ENCODE data around the gene DNAJC15. TPM values are rescaled to one million over a fixed set of nuclear protein-coding genes. Genes with fewer than 3 reads are reported as not detected.

Gene DNAJC15
- total RNA-seq, 1 experiment from 2014 or later = 20.3 TPM

GRCh38 chr13:43061496-43062280 is 38.3 kb downstream of the DNAJC15 start:
- DNase-seq (ENCODE audit: low read depth, low spot score) (no peak), ATAC-seq (no peak)
- in situ Hi-C loops (cut with HindIII; ENCODE audit: low pct_unique_long_range_greater_than_20kb, low sequenced_read_pairs) = no loop called here
- Histone ChIP-seq H3K27me3 (ENCODE audit: control insufficient read depth, insufficient read depth, low read length) (no peaks in the 10 kb centered on the region), H3K4me1 (ENCODE audit: control insufficient read depth, insufficient read depth, low read length) (peaks cover 7% of the 10 kb centered on the region), H3K27ac (ENCODE audit: low read length) (no peak overlapping the region), H3K36me3 (ENCODE audit: control insufficient read depth, insufficient read depth, low read length) (no peaks in the 10 kb centered on the region), H3K4me3 (ENCODE audit: low read depth in 2 of 2, low read length in 2 of 2) (no peak overlapping the region), H3K9me3 (ENCODE audit: control insufficient read depth, insufficient read depth, low read depth, low read length) (no peaks in the 10 kb centered on the region)
- intact Hi-C loops (cut with micrococcal nuclease; ENCODE audit: unreplicated experiment) = no loop called here
- ChIA-PET CTCF (no interaction called here), POLR2A (no interaction called here)
- no peak for TF ChIP-seq CTCF (IDR thresholded peaks at IDR 0.05)
- no peak for TF ChIP-seq TCF7L2 (IDR thresholded peaks at IDR 0.05; ENCODE audit: low read depth, low read length)
- TF ChIP-seq, protein P1, sequence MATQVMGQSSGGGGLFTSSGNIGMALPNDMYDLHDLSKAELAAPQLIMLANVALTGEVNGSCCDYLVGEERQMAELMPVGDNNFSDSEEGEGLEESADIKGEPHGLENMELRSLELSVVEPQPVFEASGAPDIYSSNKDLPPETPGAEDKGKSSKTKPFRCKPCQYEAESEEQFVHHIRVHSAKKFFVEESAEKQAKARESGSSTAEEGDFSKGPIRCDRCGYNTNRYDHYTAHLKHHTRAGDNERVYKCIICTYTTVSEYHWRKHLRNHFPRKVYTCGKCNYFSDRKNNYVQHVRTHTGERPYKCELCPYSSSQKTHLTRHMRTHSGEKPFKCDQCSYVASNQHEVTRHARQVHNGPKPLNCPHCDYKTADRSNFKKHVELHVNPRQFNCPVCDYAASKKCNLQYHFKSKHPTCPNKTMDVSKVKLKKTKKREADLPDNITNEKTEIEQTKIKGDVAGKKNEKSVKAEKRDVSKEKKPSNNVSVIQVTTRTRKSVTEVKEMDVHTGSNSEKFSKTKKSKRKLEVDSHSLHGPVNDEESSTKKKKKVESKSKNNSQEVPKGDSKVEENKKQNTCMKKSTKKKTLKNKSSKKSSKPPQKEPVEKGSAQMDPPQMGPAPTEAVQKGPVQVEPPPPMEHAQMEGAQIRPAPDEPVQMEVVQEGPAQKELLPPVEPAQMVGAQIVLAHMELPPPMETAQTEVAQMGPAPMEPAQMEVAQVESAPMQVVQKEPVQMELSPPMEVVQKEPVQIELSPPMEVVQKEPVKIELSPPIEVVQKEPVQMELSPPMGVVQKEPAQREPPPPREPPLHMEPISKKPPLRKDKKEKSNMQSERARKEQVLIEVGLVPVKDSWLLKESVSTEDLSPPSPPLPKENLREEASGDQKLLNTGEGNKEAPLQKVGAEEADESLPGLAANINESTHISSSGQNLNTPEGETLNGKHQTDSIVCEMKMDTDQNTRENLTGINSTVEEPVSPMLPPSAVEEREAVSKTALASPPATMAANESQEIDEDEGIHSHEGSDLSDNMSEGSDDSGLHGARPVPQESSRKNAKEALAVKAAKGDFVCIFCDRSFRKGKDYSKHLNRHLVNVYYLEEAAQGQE (IDR thresholded peaks at IDR 0.05; ENCODE audit: insufficient read depth in 1 of 2, low read depth in 2 of 2, low read length in 1 of 2) = no peak
- TF ChIP-seq SIN3A (IDR thresholded peaks at IDR 0.05; ENCODE audit: borderline replicate concordance, insufficient read depth, low read depth, low read length) = no peak
- no peak for TF ChIP-seq POLR2AphosphoS5 (IDR thresholded peaks at IDR 0.05; ENCODE audit: low read depth, low read length)
- no TSS peak for BruUV-seq (replicated peaks)

GRCh38 chr13:43071824-43072223 is 48.4 kb downstream of the DNAJC15 start:
- no TSS peak for BruUV-seq (replicated peaks)
- in situ Hi-C loops (cut with HindIII; ENCODE audit: low pct_unique_long_range_greater_than_20kb, low sequenced_read_pairs) (no loop called here), intact Hi-C loops (cut with micrococcal nuclease; ENCODE audit: unreplicated experiment) (no loop called here)
- no peaks in the 10 kb centered on the region for H3K9me3 ChIP-seq (ENCODE audit: control insufficient read depth, insufficient read depth, low read depth, low read length)
- DNase-seq (ENCODE audit: low read depth, low spot score) (no peak), ATAC-seq (no peak)
- TF ChIP-seq CTCF (IDR thresholded peaks at IDR 0.05) = no peak
- TF ChIP-seq SIN3A (IDR thresholded peaks at IDR 0.05; ENCODE audit: borderline replicate concordance, insufficient read depth, low read depth, low read length) = no peak
- TF ChIP-seq TCF7L2 (IDR thresholded peaks at IDR 0.05; ENCODE audit: low read depth, low read length) = no peak
- no peak for TF ChIP-seq POLR2AphosphoS5 (IDR thresholded peaks at IDR 0.05; ENCODE audit: low read depth, low read length)
- TF ChIP-seq, protein P1 (IDR thresholded peaks at IDR 0.05; ENCODE audit: insufficient read depth in 1 of 2, low read depth in 2 of 2, low read length in 1 of 2) = no peak
- H3K4me1 ChIP-seq (ENCODE audit: control insufficient read depth, insufficient read depth, low read length) = no peaks in the 10 kb centered on the region
- H3K27me3 ChIP-seq (ENCODE audit: control insufficient read depth, insufficient read depth, low read length) = no peaks in the 10 kb centered on the region
- H3K36me3 ChIP-seq (ENCODE audit: control insufficient read depth, insufficient read depth, low read length) = peaks cover 2% of the 10 kb centered on the region; the same call in 1 of the 2 replicates
- no peak overlapping the region for H3K27ac ChIP-seq (ENCODE audit: low read length)
- no peak overlapping the region for H3K4me3 ChIP-seq (ENCODE audit: low read depth in 2 of 2, low read length in 2 of 2)
- ChIA-PET CTCF (no interaction called here), POLR2A (no interaction called here)

Measured in Panc1 (cell line).